NCI-H446 treated with DMSO at 0.1 percent for 48 hours (cell line): ENCODE data around the gene PLPPR1.

Source experiments
- DNase-seq: peaks from one replicate; lab custom pipeline; 2025; lab: John Stamatoyannopoulos, UW

The PLPPR1 gene

DNA sequence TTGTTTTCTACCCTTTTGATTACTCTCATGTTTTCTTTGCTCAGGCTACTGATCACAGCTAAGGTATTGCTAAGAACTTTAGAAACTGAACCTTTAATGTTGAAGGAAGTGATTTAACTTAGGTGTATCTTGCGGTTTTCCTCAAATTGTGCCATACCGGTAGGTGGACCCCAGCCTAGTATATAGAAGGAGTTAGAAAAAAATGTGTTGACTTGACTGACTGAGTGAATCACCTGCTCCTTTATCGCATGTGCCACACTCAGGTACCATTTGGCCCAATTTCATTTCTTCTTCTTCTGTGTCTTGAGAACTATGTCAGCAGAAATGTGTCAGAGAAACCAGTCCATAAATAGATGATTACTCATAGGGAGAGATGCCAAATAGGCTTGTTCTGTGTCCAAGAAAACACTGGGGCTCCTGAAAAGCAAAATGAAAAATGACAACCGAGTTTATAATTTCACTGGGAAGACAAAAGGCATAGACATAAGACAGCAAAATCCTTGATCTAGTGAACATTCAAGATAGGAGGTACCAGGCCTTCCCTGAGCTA, 19.4 kb downstream of the PLPPR1 start:
- DNase-seq, result peak; percentile 85

GRCh38 chr9:101050650-101051049, 22.1 kb downstream of the PLPPR1 start:
- DNase-seq, result no peak

DNA sequence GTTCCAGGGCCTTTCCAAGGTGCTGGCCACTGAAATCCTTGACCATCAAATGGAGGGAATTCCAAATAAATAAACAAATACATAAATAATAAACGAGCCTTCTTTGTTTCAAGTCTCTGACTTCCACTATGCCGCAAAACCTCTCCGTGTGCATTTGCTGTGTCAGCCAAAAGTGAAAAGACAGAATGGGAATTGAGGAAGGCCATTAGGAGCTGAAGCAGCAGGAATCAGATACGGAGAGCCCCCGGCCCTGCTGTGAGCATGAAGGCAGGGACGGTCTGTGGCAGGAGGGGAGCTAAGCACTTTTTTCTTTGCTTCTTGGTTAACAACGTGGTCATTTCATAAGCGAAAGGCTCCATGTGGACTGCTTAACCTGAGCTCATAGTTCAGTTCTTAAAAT, 26.1 kb downstream of the PLPPR1 start:
- DNase-seq, result no peak

DNA sequence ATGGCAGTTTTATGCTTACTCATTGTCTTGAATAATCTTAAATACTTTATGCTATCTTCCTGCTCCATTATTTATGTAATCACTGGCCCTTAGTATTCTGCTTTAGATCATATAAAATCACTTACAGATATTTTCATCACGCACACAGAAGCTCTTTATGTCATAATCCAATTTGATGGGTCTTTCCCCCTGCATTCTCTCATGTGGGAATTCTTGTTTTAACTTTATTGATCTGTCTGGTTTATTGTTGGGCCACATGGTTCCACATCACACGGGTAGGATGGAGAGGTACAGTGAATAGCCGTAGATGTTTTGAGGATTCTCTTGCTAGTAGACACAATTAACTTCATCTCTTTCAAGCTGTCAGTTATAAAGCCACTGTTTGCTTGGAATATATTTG, 27.0 kb downstream of the PLPPR1 start:
- no peak for DNase-seq

GRCh38 chr9:101062686-101063085, 34.2 kb downstream of the PLPPR1 start:
- DNase-seq, result no peak

DNA sequence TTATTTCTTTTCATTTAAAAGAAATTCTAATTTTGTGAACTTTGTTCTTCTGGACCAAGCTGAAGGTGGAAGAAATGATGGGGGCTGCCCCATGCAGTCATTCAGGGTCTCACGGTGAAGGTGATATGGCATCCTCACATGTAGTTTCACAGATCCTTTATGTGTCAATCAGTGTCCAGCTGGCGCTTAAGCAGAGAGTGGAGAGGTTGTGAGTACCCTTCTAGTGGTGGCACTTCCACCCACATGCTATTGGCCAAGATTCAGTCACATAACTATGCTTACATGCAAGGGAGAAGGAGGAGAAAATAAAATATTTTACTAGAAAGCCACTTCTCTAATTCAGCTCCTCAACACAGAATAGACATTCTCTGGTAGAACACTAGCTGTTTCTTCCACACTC, 34.7 kb downstream of the PLPPR1 start:
- DNase-seq, result no peak

- no peak for DNase-seq
These were observed 35.7 kb downstream of the PLPPR1 start for GRCh38 chr9:101064206-101064605.

DNA sequence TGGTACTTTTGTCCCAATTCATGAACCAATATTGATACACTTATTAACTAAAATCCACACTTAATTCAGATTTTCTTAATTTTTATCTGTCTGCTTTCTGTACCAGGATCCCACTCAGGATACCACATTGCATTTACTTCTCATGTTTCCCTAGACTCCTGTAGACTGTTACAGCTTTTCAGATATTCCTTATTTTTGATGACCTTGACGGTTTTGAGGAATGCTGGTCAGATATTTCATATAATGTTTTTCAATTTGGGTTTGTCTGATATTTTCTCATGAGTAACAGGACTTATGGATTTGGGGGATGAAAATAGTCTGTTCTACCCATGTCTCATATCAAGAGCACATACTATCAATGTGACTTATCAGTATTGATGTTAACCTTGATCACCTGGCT, 37.4 kb downstream of the PLPPR1 start:
- DNase-seq, result no peak

DNA sequence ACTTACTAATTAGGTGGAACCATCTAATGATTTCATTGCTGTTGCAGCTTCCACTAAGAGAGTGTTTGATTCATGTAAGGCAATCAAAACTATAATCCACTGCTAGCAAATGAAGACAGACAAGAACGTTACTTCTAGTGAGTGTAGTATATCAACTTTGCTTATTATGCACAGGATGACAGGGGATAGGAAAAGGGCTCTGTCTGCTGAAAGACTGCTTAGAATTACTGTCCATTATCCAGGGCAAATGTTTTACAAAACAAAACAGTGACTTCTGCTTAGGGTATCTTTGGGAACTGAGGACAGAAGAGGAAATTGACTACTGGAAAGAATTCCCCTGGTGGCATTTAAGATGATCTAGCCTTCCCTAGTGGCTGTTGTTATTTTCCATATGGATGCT, 40.2 kb downstream of the PLPPR1 start:
- DNase-seq, result no peak

- DNase-seq, result no peak
These were observed 43.7 kb downstream of the PLPPR1 start for GRCh38 chr9:101072259-101072658.

- DNase-seq, result peak; percentile 19
These were observed 44.6 kb downstream of the PLPPR1 start for GRCh38 chr9:101073122-101073521.

- DNase-seq, result no peak
These were observed 53.1 kb downstream of the PLPPR1 start for GRCh38 chr9:101081641-101082040.

- DNase-seq, result no peak
These were observed 55.1 kb downstream of the PLPPR1 start for GRCh38 chr9:101083448-101084202.

- no peak for DNase-seq
These were observed 58.9 kb downstream of the PLPPR1 start for GRCh38 chr9:101087426-101087825.

- no peak for DNase-seq
These were observed 64.4 kb downstream of the PLPPR1 start for GRCh38 chr9:101092922-101093321.

GRCh38 chr9:101093620-101094019, 65.1 kb downstream of the PLPPR1 start:
- no peak for DNase-seq

DNA sequence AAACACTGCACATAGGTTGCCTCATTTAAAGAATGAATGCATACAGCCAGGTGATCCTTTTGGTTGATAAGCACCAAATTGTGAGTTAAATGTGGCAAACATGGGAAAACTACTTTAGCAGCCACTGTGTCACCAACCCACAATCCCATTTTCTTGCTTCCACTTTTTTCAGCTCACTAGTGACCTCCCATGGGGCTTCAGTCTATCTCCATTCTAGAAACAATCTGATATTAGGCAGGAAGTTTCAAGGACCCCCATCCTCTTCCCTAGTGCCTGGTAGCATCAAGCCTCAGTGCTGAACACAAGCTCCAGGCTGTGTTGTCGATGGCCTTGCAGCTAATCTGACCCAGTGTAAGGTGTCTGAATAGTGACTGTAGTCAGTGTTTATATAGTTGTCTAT, 66.2 kb downstream of the PLPPR1 start:
- DNase-seq, result no peak

GRCh38 chr9:101097210-101097609, 68.7 kb downstream of the PLPPR1 start:
- no peak for DNase-seq

GRCh38 chr9:101098392-101098791, 69.9 kb downstream of the PLPPR1 start:
- no peak for DNase-seq

DNA sequence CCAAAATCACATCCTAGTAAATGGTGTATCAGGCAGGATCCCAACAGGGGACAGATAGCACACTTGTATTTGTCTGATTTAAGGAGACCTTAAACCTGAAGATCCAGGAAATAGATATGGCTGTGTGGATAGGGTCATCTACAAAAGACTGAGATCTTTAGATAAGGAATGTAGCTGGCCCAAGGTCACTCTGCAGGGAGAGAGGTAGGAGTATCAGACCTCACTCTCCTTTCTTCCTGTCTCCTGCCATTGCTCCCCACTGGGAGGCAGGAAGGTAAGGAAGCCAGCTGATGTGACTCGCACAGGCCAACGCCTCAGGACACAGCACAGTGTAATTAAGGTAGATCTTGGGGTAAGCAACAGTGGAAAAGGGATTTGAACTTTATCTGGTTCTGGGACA, 85.8 kb downstream of the PLPPR1 start:
- no peak for DNase-seq

DNA sequence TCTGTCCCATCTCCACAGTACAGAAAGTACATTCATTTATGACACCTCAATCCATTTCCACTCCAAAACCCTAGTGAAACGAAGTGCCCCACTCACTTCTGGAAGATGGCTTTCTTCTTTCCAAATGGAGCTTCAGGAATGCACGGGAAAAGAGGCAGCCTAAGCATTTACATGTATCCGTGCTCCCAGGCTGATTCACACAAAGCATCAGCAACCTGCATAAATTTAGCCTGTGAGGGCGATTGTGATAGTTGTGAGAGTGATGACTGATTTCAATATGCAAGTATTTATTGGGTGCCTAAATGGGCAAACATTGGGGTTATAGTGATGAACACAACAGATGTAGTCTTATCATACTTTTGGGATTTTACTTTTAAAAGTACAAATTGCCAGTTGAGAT, 86.6 kb downstream of the PLPPR1 start:
- no peak for DNase-seq

DNA sequence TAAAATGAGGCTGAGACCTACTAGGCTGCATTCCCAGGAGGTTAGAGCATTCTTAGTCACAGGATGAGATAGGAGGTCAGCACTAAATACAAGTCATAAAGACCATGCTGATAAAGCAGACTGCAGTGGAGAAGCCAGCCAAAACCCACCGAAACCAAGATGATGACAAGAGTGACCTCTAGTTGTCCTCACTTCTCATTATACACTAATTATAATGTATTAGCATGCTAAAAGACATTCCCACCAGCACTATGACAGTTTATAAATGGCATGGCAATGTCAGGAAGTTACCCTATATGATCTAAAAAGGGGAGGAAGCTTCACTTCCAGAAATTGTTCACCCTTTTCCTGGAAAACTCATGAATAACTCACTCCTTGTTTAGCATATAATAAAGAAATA, 88.6 kb downstream of the PLPPR1 start:
- DNase-seq, result no peak

DNA sequence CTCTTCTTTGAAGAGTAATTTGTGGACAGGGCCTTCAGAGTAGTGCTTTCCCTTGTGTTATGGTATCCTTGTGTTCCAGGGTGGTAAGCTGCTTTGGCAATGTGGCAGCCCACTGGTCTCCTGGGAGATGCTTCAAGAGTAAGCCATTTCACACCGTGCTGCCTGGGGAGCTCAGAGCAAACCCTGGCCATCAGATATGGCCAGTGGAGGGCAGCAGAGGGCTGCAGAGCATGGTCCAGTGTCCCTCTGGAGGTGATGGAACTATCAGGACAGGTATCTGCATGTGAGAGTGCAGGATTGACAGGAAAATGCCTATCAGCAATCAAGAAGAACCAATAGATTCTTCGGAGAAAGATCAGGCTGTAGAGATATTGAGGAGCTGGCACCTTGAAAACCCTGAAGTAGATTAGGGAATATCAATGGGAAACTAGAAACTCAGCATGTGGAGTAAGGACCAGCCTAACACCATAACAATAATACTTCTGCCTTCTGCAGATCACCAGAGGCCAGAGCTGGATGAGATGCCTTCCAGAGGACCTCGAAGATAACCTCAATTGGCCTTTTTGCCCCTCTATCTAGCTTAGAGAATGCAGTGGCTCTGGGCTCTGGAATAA, 90.8 kb downstream of the PLPPR1 start:
- DNase-seq, result peak; percentile 31
